NCI-H2227 (cell line): ENCODE measurements around the gene PROC.

Experiments used
- DNase-seq: peaks from one replicate; lab custom pipeline; 2025; ENCODE audit not compliant: unreplicated experiment; lab: John Stamatoyannopoulos, UW

PROC gene

GRCh38 chr2:127418300-127419111 is at the start of gene PROC:
PROC (plus strand) TSS chr2:127418427; CDS start chr2:127419943, 1,516 bp downstream.
- DNase-seq = no peak

- no peak for DNase-seq
Observed at GRCh38 chr2:127370010-127370409, 48.2 kb upstream of the PROC start.

GRCh38 chr2:127371037-127371436 is 47.2 kb upstream of the PROC start:
- DNase-seq = no peak

GRCh38 chr2:127373362-127374083 is 44.7 kb upstream of the PROC start:
- DNase-seq = no peak

- DNase-seq = no peak
Observed at GRCh38 chr2:127376257-127376656, 42.0 kb upstream of the PROC start.

GRCh38 chr2:127377262-127377661 is 41.0 kb upstream of the PROC start:
- DNase-seq = no peak

- DNase-seq = no peak
Observed at GRCh38 chr2:127378720-127379119, 39.5 kb upstream of the PROC start.

GRCh38 chr2:127379712-127380355 is 38.4 kb upstream of the PROC start:
- DNase-seq = no peak

- no peak for DNase-seq
Observed at GRCh38 chr2:127381762-127382161, 36.5 kb upstream of the PROC start.

- no peak for DNase-seq
Observed at GRCh38 chr2:127382831-127383230, 35.4 kb upstream of the PROC start.

GRCh38 chr2:127384529-127384928 is 33.7 kb upstream of the PROC start:
- DNase-seq = no peak

GRCh38 chr2:127386246-127386645 is 32.0 kb upstream of the PROC start:
- DNase-seq = no peak

- DNase-seq = peak; percentile 96
Observed at GRCh38 chr2:127386764-127387654, 31.2 kb upstream of the PROC start.

GRCh38 chr2:127387655-127388422 is 30.4 kb upstream of the PROC start, which contains the start of gene MAP3K2:
MAP3K2 (minus strand) TSS chr2:127387975; CDS start chr2:127343129, 44,846 bp downstream.
- DNase-seq = peak; percentile 99

- DNase-seq = no peak
Observed at GRCh38 chr2:127388423-127389164, 29.6 kb upstream of the PROC start.

- no peak for DNase-seq
Observed at GRCh38 chr2:127389778-127390435, 28.3 kb upstream of the PROC start.

GRCh38 chr2:127392133-127392827 is 25.9 kb upstream of the PROC start:
- DNase-seq = no peak
